ENCODE data around the gene KCNJ14. TPM values are rescaled to one million over a fixed set of nuclear protein-coding genes. Genes with fewer than 3 reads are reported as not detected.
"Not testable (repeated sequence)": the region's sequence is repeated elsewhere in the genome, so short reads cannot be mapped to it uniquely, and the experiment has no call there.

The KCNJ14 gene
- polyA plus RNA-seq, 1 experiment, result 0.20 TPM

DNA sequence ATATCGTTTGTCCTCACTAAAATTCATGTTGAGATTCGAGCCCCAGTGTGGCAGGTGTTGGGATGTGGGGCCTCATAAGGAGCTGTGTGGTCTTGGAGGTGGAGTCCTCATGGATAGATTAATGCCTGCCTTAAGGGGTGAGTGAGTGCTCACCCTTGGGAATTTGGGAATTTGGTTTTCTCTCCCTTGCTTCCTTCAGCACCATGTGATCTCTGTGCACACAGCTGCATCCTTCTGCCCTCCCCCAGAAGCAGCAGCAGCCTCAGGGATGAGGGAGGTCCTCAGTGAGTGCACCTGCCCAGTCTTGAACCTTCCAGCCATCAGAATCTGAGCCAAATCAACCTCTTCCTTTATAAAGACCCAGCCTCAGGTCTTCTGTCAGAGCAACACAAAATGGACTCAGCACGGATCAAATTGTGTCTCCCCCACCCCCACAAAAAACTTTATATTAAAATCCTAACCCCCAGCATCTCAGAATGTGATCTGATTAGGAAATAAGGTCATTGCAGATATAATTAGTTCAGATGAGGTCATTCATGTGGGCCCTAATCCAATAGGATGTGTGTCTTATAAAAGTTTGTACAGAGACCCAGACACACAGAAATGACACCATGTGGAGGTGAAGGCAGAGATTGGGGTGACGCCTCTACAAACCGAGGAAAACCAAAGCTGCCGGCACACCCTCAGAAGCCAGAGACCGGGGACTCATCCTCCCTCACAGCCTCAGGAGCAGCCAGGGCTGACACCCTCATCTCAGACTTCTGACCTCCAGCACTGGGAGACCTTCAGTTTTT is 26.7 kb downstream of the KCNJ14 start:
- no peaks in the 10 kb centered on the region; the same call in 1 of the 2 replicates for H3K9me3 ChIP-seq (ENCODE audit: control insufficient read depth, insufficient read depth, low read length)
- ChIA-PET CTCF (interaction anchor here (1.2 to 1.5 kb wide), 2 partner anchors 8 to 102 kb away, joined by 3 to 8 read pairs; no protein-coding TSS in a partner anchor), POLR2A (interaction anchor here (1.0 to 1.1 kb wide), 2 partner anchors 10 to 148 kb away, joined by 3 to 4 read pairs; no protein-coding TSS in a partner anchor)
- no peak overlapping the region for H3K4me3 ChIP-seq (ENCODE audit: low read depth, low read length)
- no peaks in the 10 kb centered on the region for H3K27me3 ChIP-seq (ENCODE audit: control insufficient read depth, insufficient read depth, low read length)
- DNase-seq (ENCODE audit: low read depth, low spot score), result no peak
- H3K27ac ChIP-seq (ENCODE audit: low read depth, low read length), result peak overlapping the region; percentile 11
- no peak for TF ChIP-seq CTCF (IDR thresholded peaks at IDR 0.05; ENCODE audit: low read depth, low read length)

- no peak for TF ChIP-seq CTCF (IDR thresholded peaks at IDR 0.05; ENCODE audit: low read depth, low read length)
- Histone ChIP-seq H3K27me3 (ENCODE audit: control insufficient read depth, insufficient read depth, low read length) (no peaks in the 10 kb centered on the region), H3K9me3 (ENCODE audit: control insufficient read depth, insufficient read depth, low read length) (no peaks in the 10 kb centered on the region; the same call in 1 of the 2 replicates), H3K27ac (ENCODE audit: low read depth, low read length) (no peak overlapping the region), H3K4me3 (ENCODE audit: low read depth, low read length) (no peak overlapping the region)
- ChIA-PET CTCF (no interaction called here), POLR2A (no interaction called here)
- no peak for DNase-seq (ENCODE audit: low read depth, low spot score)
Observed at GRCh38 chr19:48483301-48483700, 27.9 kb downstream of the KCNJ14 start.

DNA sequence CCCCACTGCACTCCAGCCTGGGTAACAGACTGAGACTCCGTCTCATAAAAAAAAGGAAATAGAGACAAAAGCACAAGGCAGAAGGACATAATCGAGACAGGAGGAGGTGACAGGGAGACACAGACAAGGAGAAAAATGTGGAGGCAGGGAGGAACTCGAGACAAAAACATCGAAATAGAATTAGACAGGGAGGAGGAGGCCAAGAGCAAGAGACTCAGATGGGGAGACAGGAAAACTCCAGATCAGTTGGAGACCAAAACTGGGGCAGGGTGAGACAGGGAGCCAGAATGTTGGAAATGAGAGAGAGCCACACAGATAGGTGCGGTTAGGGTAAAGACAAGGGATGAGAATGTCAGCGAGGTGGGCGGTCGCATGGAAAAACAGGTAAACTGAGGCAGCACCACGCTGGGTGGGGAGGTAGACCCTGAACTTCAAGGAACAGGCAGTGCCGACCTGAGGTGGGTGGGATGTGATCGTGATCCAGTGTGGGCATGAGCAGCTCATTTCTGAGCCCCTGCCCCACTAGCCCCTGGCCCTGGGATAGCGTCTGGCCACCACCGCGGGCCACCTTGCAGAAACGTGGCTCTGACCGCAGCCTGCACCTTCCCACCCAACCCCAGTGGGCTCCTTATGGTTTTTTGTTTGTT is 29.0 kb downstream of the KCNJ14 start:
- Histone ChIP-seq H3K27ac (ENCODE audit: low read depth, low read length) (no peak overlapping the region), H3K4me3 (ENCODE audit: low read depth, low read length) (no peak overlapping the region), H3K27me3 (ENCODE audit: control insufficient read depth, insufficient read depth, low read length) (no peaks in the 10 kb centered on the region), H3K9me3 (ENCODE audit: control insufficient read depth, insufficient read depth, low read length) (no peaks in the 10 kb centered on the region; the same call in 1 of the 2 replicates)
- ChIA-PET POLR2A (no interaction called here), CTCF (no interaction called here)
- TF ChIP-seq CTCF (IDR thresholded peaks at IDR 0.05; ENCODE audit: low read depth, low read length), result no peak
- DNase-seq (ENCODE audit: low read depth, low spot score), result no peak

- ChIA-PET CTCF (no interaction called here), POLR2A (no interaction called here)
- no peaks in the 10 kb centered on the region for H3K27me3 ChIP-seq (ENCODE audit: control insufficient read depth, insufficient read depth, low read length)
- DNase-seq (ENCODE audit: low read depth, low spot score), result no peak
- H3K9me3 ChIP-seq (ENCODE audit: control insufficient read depth, insufficient read depth, low read length), result no peaks in the 10 kb centered on the region; the same call in 1 of the 2 replicates
- no peak overlapping the region for H3K4me3 ChIP-seq (ENCODE audit: low read depth, low read length)
- TF ChIP-seq CTCF (IDR thresholded peaks at IDR 0.05; ENCODE audit: low read depth, low read length), result no peak
- no peak overlapping the region for H3K27ac ChIP-seq (ENCODE audit: low read depth, low read length)
Observed at GRCh38 chr19:48484931-48485612, 29.7 kb downstream of the KCNJ14 start.

DNA sequence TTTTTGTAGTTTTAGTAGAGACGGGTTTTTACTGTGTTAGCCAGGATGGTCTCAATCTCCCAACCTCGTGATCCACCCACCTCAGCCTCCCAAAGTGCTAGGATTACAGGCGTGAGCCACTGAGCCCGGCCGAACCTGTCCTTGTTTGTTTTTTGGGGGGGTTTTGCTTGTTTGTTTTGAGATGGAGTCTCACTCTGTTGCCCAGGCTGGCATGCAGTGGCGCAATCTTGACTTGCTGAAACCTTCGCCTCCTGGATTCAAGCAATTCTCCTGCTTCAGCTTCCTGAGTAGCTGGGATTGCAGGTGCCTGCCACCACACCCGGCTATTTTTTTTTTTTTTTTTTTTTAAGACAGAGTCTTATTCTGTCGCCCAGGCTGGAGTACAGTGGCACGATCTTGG is 31.3 kb downstream of the KCNJ14 start:
- H3K4me3 ChIP-seq (ENCODE audit: low read depth, low read length); H3K9me3 ChIP-seq (ENCODE audit: control insufficient read depth, insufficient read depth, low read length); H3K27me3 ChIP-seq (ENCODE audit: control insufficient read depth, insufficient read depth, low read length); DNase-seq (ENCODE audit: low read depth, low spot score); H3K27ac ChIP-seq (ENCODE audit: low read depth, low read length): not testable (repeated sequence)
- CTCF ChIA-PET, result interaction anchor here (5.3 kb wide), 1 partner anchor 99 kb away, joined by 174 read pairs; no protein-coding TSS in a partner anchor
- POLR2A ChIA-PET, result interaction anchor here (1.9 kb wide), 1 partner anchor 132 kb away, joined by 5 read pairs; the partner anchor contains the start of genes RPL18 and SPHK2

Data from AG04450 (cell line).